ENCODE results near the gene LRRFIP2. TPM values are rescaled to one million over a fixed set of nuclear protein-coding genes. Genes with fewer than 3 reads are reported as not detected.
"Not testable (repeated sequence)": the region's sequence is repeated elsewhere in the genome, so short reads cannot be mapped to it uniquely, and the experiment has no call there.

The LRRFIP2 gene
- polyA plus RNA-seq (2011; rRNA removed) (43.9 and 71.3 TPM in 2 replicates), polyA minus RNA-seq (2011; rRNA and poly(A)+ RNA removed) (34.3 and 36.5 TPM in 2 replicates)

- Histone ChIP-seq H3K27me3 (ENCODE audit: control insufficient read depth, insufficient read depth, low read length) (no peaks in the 10 kb centered on the region), H3K4me3 (ENCODE audit: low read depth, low read length) (peak within 1 kb of the TSS; percentile 87), H3K36me3 (ENCODE audit: control insufficient read depth, insufficient read depth, low read length) (no peaks in the 10 kb centered on the region)
- TF ChIP-seq CTCF (IDR thresholded peaks at IDR 0.05; ENCODE audit: insufficient read depth, low read depth, low read length) = no peak
- ChIA-PET POLR2A (interaction anchor here (0.6 kb wide), 1 partner anchor 527 kb away, joined by 7 read pairs; no protein-coding TSS in a partner anchor), CTCF (no interaction called here)
- DNase-seq (ENCODE audit: low read depth) = no peak
Measured at GRCh38 chr3:37174532-37175126, at the start of gene LRRFIP2. Gene LRRFIP2 (minus strand): TSS chr3:37174582. CDS start chr3:37148983, 25,599 bp downstream.

GRCh38 chr3:37223576-37223975 lies 49.2 kb upstream of the LRRFIP2 start:
- ChIA-PET CTCF (interaction anchor here (1.5 to 1.9 kb wide), 2 partner anchors 10 kb away, joined by 5 to 6 read pairs; no protein-coding TSS in a partner anchor), POLR2A (interaction anchor here (0.5 kb wide), 1 partner anchor 171 kb away, joined by 3 read pairs; no protein-coding TSS in a partner anchor)
- TF ChIP-seq CTCF (IDR thresholded peaks at IDR 0.05; ENCODE audit: insufficient read depth, low read depth, low read length) = no peak

GRCh38 chr3:37223141-37223558 lies 48.8 kb upstream of the LRRFIP2 start:
- DNase-seq (ENCODE audit: low read depth) = no peak
- CTCF ChIA-PET = interaction anchor here (1.5 to 1.9 kb wide), 2 partner anchors 10 kb away, joined by 5 to 6 read pairs; no protein-coding TSS in a partner anchor
- Histone ChIP-seq H3K4me3 (ENCODE audit: low read depth, low read length) (no peak overlapping the region), H3K36me3 (ENCODE audit: control insufficient read depth, insufficient read depth, low read length) (no peaks in the 10 kb centered on the region; the same call in 1 of the 2 replicates), H3K27me3 (ENCODE audit: control insufficient read depth, insufficient read depth, low read length) (peaks cover 6% of the 10 kb centered on the region)
- no peak for TF ChIP-seq CTCF (IDR thresholded peaks at IDR 0.05; ENCODE audit: insufficient read depth, low read depth, low read length)
- POLR2A ChIA-PET = interaction anchor here (0.5 kb wide), 1 partner anchor 171 kb away, joined by 3 read pairs; no protein-coding TSS in a partner anchor

More at GRCh38 chr3:37223576-37223975, 49.2 kb upstream of the LRRFIP2 start:
- no peak for DNase-seq (ENCODE audit: low read depth)
- Histone ChIP-seq H3K4me3 (ENCODE audit: low read depth, low read length) (no peak overlapping the region), H3K27me3 (ENCODE audit: control insufficient read depth, insufficient read depth, low read length) (peaks cover 6% of the 10 kb centered on the region), H3K36me3 (ENCODE audit: control insufficient read depth, insufficient read depth, low read length) (no peaks in the 10 kb centered on the region; the same call in 1 of the 2 replicates)

GRCh38 chr3:37222542-37222941 lies 48.2 kb upstream of the LRRFIP2 start:
- CTCF ChIA-PET = interaction anchor here (1.5 to 1.9 kb wide), 2 partner anchors 9 to 11 kb away, joined by 5 to 6 read pairs; no protein-coding TSS in a partner anchor
- POLR2A ChIA-PET = not testable (repeated sequence)

GRCh38 chr3:37221407-37221806 lies 47.0 kb upstream of the LRRFIP2 start:
- ChIA-PET CTCF (interaction anchor here (0.7 to 2.3 kb wide), 2 partner anchors 10 to 19 kb away, joined by 3 to 8 read pairs; no protein-coding TSS in a partner anchor), POLR2A (interaction anchor here (0.5 kb wide), 1 partner anchor 35 kb away, joined by 8 read pairs; no protein-coding TSS in a partner anchor)
- H3K36me3 ChIP-seq (ENCODE audit: control insufficient read depth, insufficient read depth, low read length) = no peaks in the 10 kb centered on the region; the same call in 1 of the 2 replicates
- H3K4me3 ChIP-seq (ENCODE audit: low read depth, low read length) = no peak overlapping the region
- TF ChIP-seq CTCF (IDR thresholded peaks at IDR 0.05; ENCODE audit: insufficient read depth, low read depth, low read length) = no peak
- H3K27me3 ChIP-seq (ENCODE audit: control insufficient read depth, insufficient read depth, low read length) = 0 out of 2 replicates have a peak, but pooled peaks cover 2% of the 10 kb centered on the region
- no peak for DNase-seq (ENCODE audit: low read depth)

More at GRCh38 chr3:37222542-37222941, 48.2 kb upstream of the LRRFIP2 start:
- not testable (repeated sequence) for H3K4me3 ChIP-seq (ENCODE audit: low read depth, low read length); H3K27me3 ChIP-seq (ENCODE audit: control insufficient read depth, insufficient read depth, low read length); H3K36me3 ChIP-seq (ENCODE audit: control insufficient read depth, insufficient read depth, low read length); DNase-seq (ENCODE audit: low read depth)

Measured in BJ (cell line).